ENCODE data around the gene SOCS4. TPM values are rescaled to one million over a fixed set of nuclear protein-coding genes. Genes with fewer than 3 reads are reported as not detected.

SOCS4 gene
- total and polyA plus RNA-seq, 2 experiments from 2014 or later: 17.7 to 24.9 TPM

- TF ChIP-seq EZH2phosphoT487 (IDR thresholded peaks at IDR 0.05; ENCODE audit: unreplicated experiment): no peak
These were observed 48.0 kb upstream of the SOCS4 start (continued) for GRCh38 chr14:54979039-54979438.

GRCh38 chr14:54981698-54982097, 45.3 kb upstream of the SOCS4 start:
- no peaks in the 10 kb centered on the region for H3K9me3 Mint-ChIP-seq
- H3K27me3 Mint-ChIP-seq (ENCODE audit: insufficient read depth, low read depth, poor library complexity): peaks cover 3% of the 10 kb centered on the region
- no peak for TF ChIP-seq ZNF114 (CRISPR knock-in tag; IDR thresholded peaks at IDR 0.05)
- TF ChIP-seq CTCF (conservative IDR thresholded peaks at IDR 0.05; ENCODE audit: low read depth in 2 of 2): no peak
- no peak for TF ChIP-seq NANOG (IDR thresholded peaks at IDR 0.05; ENCODE audit: borderline replicate concordance)
- TF ChIP-seq STAT1 (IDR thresholded peaks at IDR 0.05; ENCODE audit: unreplicated experiment): no peak
- TF ChIP-seq EZH2phosphoT487 (IDR thresholded peaks at IDR 0.05; ENCODE audit: unreplicated experiment): no peak
- TF ChIP-seq ETS1 (IDR thresholded peaks at IDR 0.05): no peak
- H3K27ac ChIP-seq (ENCODE audit: low read depth): no peak overlapping the region
- H3K27ac Mint-ChIP-seq: no peak overlapping the region
- no peak for ATAC-seq
- H3K4me3 ChIP-seq: no peak overlapping the region
- peaks cover 48% of the 10 kb centered on the region for H3K36me3 ChIP-seq (ENCODE audit: insufficient read depth)
- 0 out of 2 replicates have a peak, but pooled peaks cover 6% of the 10 kb centered on the region for H4K20me1 ChIP-seq (replicated peaks; ENCODE audit: insufficient read depth)
- no peak for DNase-seq (ENCODE audit: low spot score)
- no peaks in the 10 kb centered on the region for H3K4me1 Mint-ChIP-seq
- H2AFZ ChIP-seq: no peak overlapping the region
- no peak overlapping the region for H3K4me3 Mint-ChIP-seq
- no peaks in the 10 kb centered on the region for H3F3A ChIP-seq (replicated peaks; ENCODE audit: low read depth)
- H3K4me2 ChIP-seq: no peak overlapping the region
- H3K27me3 ChIP-seq (ENCODE audit: insufficient read depth): no peaks in the 10 kb centered on the region
- H3K4me1 ChIP-seq (ENCODE audit: insufficient read depth): no peaks in the 10 kb centered on the region
- no peaks in the 10 kb centered on the region for H3K9me2 ChIP-seq (ENCODE audit: insufficient read depth)
- peaks cover 71% of the 10 kb centered on the region for H3K36me3 Mint-ChIP-seq (ENCODE audit: low read depth)
- no peaks in the 10 kb centered on the region for H3K79me2 ChIP-seq (replicated peaks; ENCODE audit: insufficient read depth)

- Mint-ChIP-seq H3K4me1 (no peaks in the 10 kb centered on the region), H3K36me3 (ENCODE audit: low read depth) (peaks cover 75% of the 10 kb centered on the region), H3K27me3 (ENCODE audit: insufficient read depth, low read depth, poor library complexity) (peaks cover 3% of the 10 kb centered on the region), H3K27ac (no peak overlapping the region), H3K9me3 (no peaks in the 10 kb centered on the region), H3K4me3 (no peak overlapping the region)
- Histone ChIP-seq H3K36me3 (ENCODE audit: insufficient read depth) (peaks cover 56% of the 10 kb centered on the region), H3K9me2 (ENCODE audit: insufficient read depth) (no peaks in the 10 kb centered on the region), H4K20me1 (replicated peaks; ENCODE audit: insufficient read depth) (0 out of 2 replicates have a peak, but pooled peaks cover 6% of the 10 kb centered on the region), H2AFZ (no peak overlapping the region), H3K4me2 (no peak overlapping the region), H3F3A (replicated peaks; ENCODE audit: low read depth) (no peaks in the 10 kb centered on the region), H3K79me2 (replicated peaks; ENCODE audit: insufficient read depth) (no peaks in the 10 kb centered on the region), H3K4me3 (no peak overlapping the region), H3K4me1 (ENCODE audit: insufficient read depth) (no peaks in the 10 kb centered on the region), H3K27me3 (ENCODE audit: insufficient read depth) (no peaks in the 10 kb centered on the region), H3K27ac (ENCODE audit: low read depth) (no peak overlapping the region)
- DNase-seq (ENCODE audit: low spot score): no peak
- ATAC-seq: no peak
- no peak for TF ChIP-seq ZNF331 (CRISPR knock-in tag; IDR thresholded peaks at IDR 0.05; ENCODE audit: low read depth)
- no peak for TF ChIP-seq ZNF114 (CRISPR knock-in tag; IDR thresholded peaks at IDR 0.05)
- no peak for TF ChIP-seq CTCF (conservative IDR thresholded peaks at IDR 0.05; ENCODE audit: low read depth in 2 of 2)
- TF ChIP-seq NANOG (IDR thresholded peaks at IDR 0.05; ENCODE audit: borderline replicate concordance): no peak
- no peak for TF ChIP-seq ZNF462 (CRISPR knock-in tag; IDR thresholded peaks at IDR 0.05)
These were observed 41.9 kb upstream of the SOCS4 start for GRCh38 chr14:54985156-54985555.

Data from GM23338 (cell line).